Upper lobe of left lung (tissue), 4 donors: Measurements from ENCODE around the gene SIK3.

Source experiments
- EP300 ChIP-seq, 4 donors: sonication (generic); formaldehyde crosslinking; IDR thresholded peaks; one replicate each; pipeline ENCODE4 v1.5.1; 2017; ENCODE audit warnings: antibody characterized with exemption in 4 of 4, control low read depth in 2 of 4
- TF ChIP-seq, protein P1 (sequence below), 6 experiments: fragments of 450-650 bp in 4 of 6; fragments of 200-600 bp in 2 of 6; sonication (generic) in 2 of 6; IDR thresholded peaks; one replicate each; pipeline ENCODE4 v1.5.1; 2016 to 2019; ENCODE audit warnings: antibody characterized with exemption in 6 of 6

DNA sequence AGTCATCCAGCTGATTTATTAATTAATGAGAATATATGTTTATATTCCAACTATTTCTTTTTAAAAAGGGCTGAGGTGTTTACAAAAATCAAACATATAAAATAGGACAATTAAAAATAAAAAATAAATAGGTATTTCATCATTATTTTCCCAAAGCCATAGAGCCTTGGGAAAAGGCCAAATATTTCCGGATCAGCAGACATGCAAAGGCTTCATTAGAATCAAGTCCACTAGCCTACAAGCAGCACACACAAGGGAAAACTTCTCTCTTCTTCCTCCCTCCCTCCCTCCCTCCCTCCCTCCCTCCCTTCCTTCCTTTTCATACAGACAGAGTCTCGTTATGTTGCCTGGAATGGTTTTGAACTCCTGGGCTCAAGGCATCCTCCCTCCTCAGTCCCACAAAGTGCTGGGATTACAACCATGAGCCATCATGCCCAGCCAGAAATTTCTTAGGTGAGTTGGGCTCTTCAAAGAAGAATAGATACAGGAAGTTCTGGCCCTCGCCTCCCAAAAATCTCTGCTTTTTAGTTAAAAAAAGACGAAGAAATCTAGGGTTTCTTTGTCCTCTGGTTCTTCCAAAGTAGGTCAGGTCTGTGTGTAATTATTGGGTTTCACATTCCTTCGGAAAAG, 121.2 kb downstream of the SIK3 start:
- no peak for TF ChIP-seq EP300 (IDR thresholded peaks at IDR 0.05)
- TF ChIP-seq, protein P1, sequence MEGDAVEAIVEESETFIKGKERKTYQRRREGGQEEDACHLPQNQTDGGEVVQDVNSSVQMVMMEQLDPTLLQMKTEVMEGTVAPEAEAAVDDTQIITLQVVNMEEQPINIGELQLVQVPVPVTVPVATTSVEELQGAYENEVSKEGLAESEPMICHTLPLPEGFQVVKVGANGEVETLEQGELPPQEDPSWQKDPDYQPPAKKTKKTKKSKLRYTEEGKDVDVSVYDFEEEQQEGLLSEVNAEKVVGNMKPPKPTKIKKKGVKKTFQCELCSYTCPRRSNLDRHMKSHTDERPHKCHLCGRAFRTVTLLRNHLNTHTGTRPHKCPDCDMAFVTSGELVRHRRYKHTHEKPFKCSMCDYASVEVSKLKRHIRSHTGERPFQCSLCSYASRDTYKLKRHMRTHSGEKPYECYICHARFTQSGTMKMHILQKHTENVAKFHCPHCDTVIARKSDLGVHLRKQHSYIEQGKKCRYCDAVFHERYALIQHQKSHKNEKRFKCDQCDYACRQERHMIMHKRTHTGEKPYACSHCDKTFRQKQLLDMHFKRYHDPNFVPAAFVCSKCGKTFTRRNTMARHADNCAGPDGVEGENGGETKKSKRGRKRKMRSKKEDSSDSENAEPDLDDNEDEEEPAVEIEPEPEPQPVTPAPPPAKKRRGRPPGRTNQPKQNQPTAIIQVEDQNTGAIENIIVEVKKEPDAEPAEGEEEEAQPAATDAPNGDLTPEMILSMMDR (IDR thresholded peaks at IDR 0.05): no peak
